HG03095 (cell line): Measurements from ENCODE around the gene TMPRSS3.

Experiments used
- ATAC-seq: cut with Tn5 transposase; IDR thresholded peaks from one replicate; pipeline ENCODE4 v1.9.1; 2021; ENCODE audit warnings: moderate library complexity; ENCODE audit not compliant: unreplicated experiment

TMPRSS3 gene

GRCh38 chr21:42374864-42375499, 20.9 kb downstream of the TMPRSS3 start:
- ATAC-seq: no peak

- no peak for ATAC-seq
These were observed 21.4 kb downstream of the TMPRSS3 start for GRCh38 chr21:42374457-42374856.

- no peak for ATAC-seq
These were observed 21.9 kb downstream of the TMPRSS3 start for GRCh38 chr21:42373908-42374455.

GRCh38 chr21:42373196-42373907, 22.5 kb downstream of the TMPRSS3 start:
- ATAC-seq: no peak

GRCh38 chr21:42370894-42371654, 24.8 kb downstream of the TMPRSS3 start:
- ATAC-seq: no peak

- ATAC-seq: no peak
These were observed 26.0 kb downstream of the TMPRSS3 start for GRCh38 chr21:42369821-42370220.

GRCh38 chr21:42367367-42368165, 28.3 kb downstream of the TMPRSS3 start:
- no peak for ATAC-seq

- no peak for ATAC-seq
These were observed 29.4 kb downstream of the TMPRSS3 start, which contains the start of gene TFF1 for GRCh38 chr21:42366292-42367010. Gene TFF1 (minus strand): TSS chr21:42366535. CDS start chr21:42366495, 40 bp downstream.

GRCh38 chr21:42365770-42366169, 30.1 kb downstream of the TMPRSS3 start:
- ATAC-seq: no peak

GRCh38 chr21:42364304-42364865, 31.5 kb downstream of the TMPRSS3 start:
- no peak for ATAC-seq

- ATAC-seq: no peak
These were observed 32.5 kb downstream of the TMPRSS3 start for GRCh38 chr21:42363312-42363711.

- no peak for ATAC-seq
These were observed 33.2 kb downstream of the TMPRSS3 start for GRCh38 chr21:42362700-42363099.

- ATAC-seq: no peak
These were observed 33.7 kb downstream of the TMPRSS3 start for GRCh38 chr21:42362198-42362597.

- ATAC-seq: no peak
These were observed 34.6 kb downstream of the TMPRSS3 start for GRCh38 chr21:42361286-42361685.

GRCh38 chr21:42360317-42360716, 35.5 kb downstream of the TMPRSS3 start:
- ATAC-seq: no peak

GRCh38 chr21:42358937-42359336, 36.9 kb downstream of the TMPRSS3 start:
- no peak for ATAC-seq

- ATAC-seq: no peak
These were observed 37.6 kb downstream of the TMPRSS3 start for GRCh38 chr21:42358261-42358660.

GRCh38 chr21:42357307-42357706, 38.5 kb downstream of the TMPRSS3 start:
- ATAC-seq: no peak

GRCh38 chr21:42356650-42357049, 39.2 kb downstream of the TMPRSS3 start:
- ATAC-seq: no peak

- no peak for ATAC-seq
These were observed 39.8 kb downstream of the TMPRSS3 start for GRCh38 chr21:42356046-42356445.
